SK-N-SH (cell line): ENCODE measurements around the gene DNAH9.

ENCODE experiments used
- POLR2AphosphoS5 ChIP-seq: IDR thresholded peaks from 2 replicates; pipeline ENCODE4 v1.6.1; 2012; ENCODE audit warnings: low read depth, low read length
- TF ChIP-seq, protein P1 (sequence below): fragments of 200-600 bp; sonication (generic); IDR thresholded peaks from 2 replicates; pipeline ENCODE4 v1.6.1; 2017; ENCODE audit warnings: antibody characterized with exemption, mild to moderate bottlenecking, moderate library complexity

DNA sequence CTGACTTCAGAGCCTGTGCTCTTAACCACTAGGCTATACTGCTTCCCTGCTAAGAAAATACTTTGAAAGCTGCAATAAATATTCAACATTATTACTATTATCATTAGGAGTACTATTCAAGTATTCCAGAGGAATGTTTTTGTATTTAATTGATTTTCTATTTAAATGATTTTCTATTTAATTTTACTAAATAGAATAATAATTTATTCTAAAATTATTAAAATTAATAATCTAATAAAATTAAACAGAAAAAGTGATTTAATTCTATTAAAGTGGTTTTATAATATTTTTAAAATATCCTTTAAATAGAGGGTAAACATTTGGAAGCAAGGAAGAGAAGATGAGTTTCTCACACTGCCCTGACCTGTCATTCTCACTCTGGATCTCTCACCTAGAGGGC, 173.8 kb downstream of the DNAH9 start:
- TF ChIP-seq, protein P1, sequence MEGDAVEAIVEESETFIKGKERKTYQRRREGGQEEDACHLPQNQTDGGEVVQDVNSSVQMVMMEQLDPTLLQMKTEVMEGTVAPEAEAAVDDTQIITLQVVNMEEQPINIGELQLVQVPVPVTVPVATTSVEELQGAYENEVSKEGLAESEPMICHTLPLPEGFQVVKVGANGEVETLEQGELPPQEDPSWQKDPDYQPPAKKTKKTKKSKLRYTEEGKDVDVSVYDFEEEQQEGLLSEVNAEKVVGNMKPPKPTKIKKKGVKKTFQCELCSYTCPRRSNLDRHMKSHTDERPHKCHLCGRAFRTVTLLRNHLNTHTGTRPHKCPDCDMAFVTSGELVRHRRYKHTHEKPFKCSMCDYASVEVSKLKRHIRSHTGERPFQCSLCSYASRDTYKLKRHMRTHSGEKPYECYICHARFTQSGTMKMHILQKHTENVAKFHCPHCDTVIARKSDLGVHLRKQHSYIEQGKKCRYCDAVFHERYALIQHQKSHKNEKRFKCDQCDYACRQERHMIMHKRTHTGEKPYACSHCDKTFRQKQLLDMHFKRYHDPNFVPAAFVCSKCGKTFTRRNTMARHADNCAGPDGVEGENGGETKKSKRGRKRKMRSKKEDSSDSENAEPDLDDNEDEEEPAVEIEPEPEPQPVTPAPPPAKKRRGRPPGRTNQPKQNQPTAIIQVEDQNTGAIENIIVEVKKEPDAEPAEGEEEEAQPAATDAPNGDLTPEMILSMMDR: no peak
- TF ChIP-seq POLR2AphosphoS5: no peak
